Measurements from ENCODE around the gene U2AF1L4. TPM values are rescaled to one million over a fixed set of nuclear protein-coding genes. Genes with fewer than 3 reads are reported as not detected.

Gene U2AF1L4
- total and polyA plus RNA-seq, 2 donors (not counting 1 experiment from before 2014, with no cell fraction given): 62.1 to 89.7 TPM

GRCh38 chr19:35717665-35718344 is 27.4 kb downstream of the U2AF1L4 start, which contains the start of gene KMT2B:
Gene KMT2B, plus strand, starts transcription at chr19:35718003. Its CDS starts 16 bp downstream, at chr19:35718019.
- under 1% methylated on average over 87 of the region's 109 CpGs for WGBS (ENCODE audit: insufficient coverage)
- H3K9me3 ChIP-seq (ENCODE audit: control extremely low read depth in 1 of 3, control insufficient read depth in 2 of 3, insufficient read depth in 1 of 3, low read length in 2 of 3): no peaks in the 10 kb centered on the region
- Mint-ChIP-seq H3K9me3 (ENCODE audit: insufficient read depth) (no peaks in the 10 kb centered on the region), H3K4me3 (peak within 1 kb of the TSS; percentile 98), H3K27me3 (no peaks in the 10 kb centered on the region), H3K27ac (peak within 1 kb of the TSS; percentile 99), H3K4me1 (peaks cover 58% of the 10 kb centered on the region)
- ChIA-PET POLR2A (interaction anchor here (1.3 to 1.8 kb wide), 2 partner anchors 23 to 28 kb away, joined by 7 to 10 read pairs; partner anchors contain the start of genes PSENEN and U2AF1L4), CTCF (interaction anchor here (0.8 to 1.1 kb wide), 2 partner anchors 19 to 207 kb away, joined by 3 read pairs; no protein-coding TSS in a partner anchor)
- peaks cover 0 to 27% of the 10 kb centered on the region in 2 experiments for H3K36me3 ChIP-seq (replicated peaks in 1 of 2; ENCODE audit: control extremely low read depth in 1 of 2, control insufficient read depth in 1 of 2, extremely low read depth in 1 of 2, insufficient read depth in 2 of 2, low read length in 1 of 2)
- peaks cover 43% of the 10 kb centered on the region for H4K20me1 ChIP-seq (ENCODE audit: control insufficient read depth, insufficient read depth, low read length, poor library complexity, severe bottlenecking)
- TF ChIP-seq CTCF (IDR thresholded peaks at IDR 0.05): no peak
- no peak for TF ChIP-seq EZH2 (IDR thresholded peaks at IDR 0.05; ENCODE audit: borderline replicate concordance, insufficient read depth, low read depth, low read length, poor library complexity, severe bottlenecking)
- peak within 1 kb of the TSS; percentile 89 for H2AFZ ChIP-seq (ENCODE audit: insufficient read depth, low read depth, low read length, poor library complexity, severe bottlenecking)
- H3K79me2 ChIP-seq (ENCODE audit: control insufficient read depth, insufficient read depth, low read length): peaks cover 61% of the 10 kb centered on the region
- ATAC-seq (ENCODE audit: low read depth) (no peak), DNase-seq (no peak)
- peak within 1 kb of the TSS; percentile 94 for H3K4me2 ChIP-seq (replicated peaks; ENCODE audit: low read depth, low read length, poor library complexity, severe bottlenecking)
- H3K4me3 ChIP-seq (ENCODE audit: control extremely low read depth in 1 of 5, extremely low read depth in 1 of 5, insufficient read depth in 1 of 5, low read depth in 2 of 5, low read length in 4 of 5): peak within 1 kb of the TSS; percentile 39 to 87 (median 76)
- intact Hi-C loops (cut with micrococcal nuclease): loop anchor here (1.0 to 10.0 kb wide), 11 partner anchors 16 to 373 kb away; partner anchors contain the start of genes ARHGAP33, COX6B1, FFAR1 and HAUS5
- no peaks in the 10 kb centered on the region for H3K27me3 ChIP-seq (replicated peaks in 1 of 4; ENCODE audit: control extremely low read depth in 1 of 4, control insufficient read depth in 3 of 4, insufficient read depth in 4 of 4, low read length in 3 of 4)
- peaks cover 19 to 58% of the 10 kb centered on the region in 2 donors for H3K4me1 ChIP-seq (ENCODE audit: control insufficient read depth in 2 of 2, insufficient read depth in 2 of 2, low read length in 2 of 2)
- peak within 1 kb of the TSS; percentile 68 to 85 for H3K27ac ChIP-seq (ENCODE audit: low read length in 2 of 2)
- peak within 1 kb of the TSS; percentile 80 for H3K9ac ChIP-seq (ENCODE audit: low read length)
